Stimulated activated CD8-positive, alpha-beta memory T cell treated with anti-CD3 and anti-CD28 coated beads, Interleukin-7, amount 100 ng/mL, for 24 hours (primary cell): ENCODE results near the gene CNIH2.
A peak's percentile ranks its signal among the peaks of the same experiment; 100 is the strongest.
"Not testable (repeated sequence)": the region's sequence is repeated elsewhere in the genome, so short reads cannot be mapped to it uniquely, and the experiment has no call there.

Source experiments
- DNase-seq: peaks from one replicate; pipeline ENCODE4 v3.0.0-alpha.2; 2020; ENCODE audit warnings: low read depth

The CNIH2 gene

GRCh38 chr11:66291706-66292542 is 13.9 kb downstream of the CNIH2 start, which contains the start of gene TMEM151A:
Gene TMEM151A, plus strand, starts transcription at chr11:66291894. Its CDS starts 120 bp downstream, at chr11:66292014.
- no peak for DNase-seq

- no peak for DNase-seq
These were observed 14.8 kb downstream of the CNIH2 start for GRCh38 chr11:66292543-66293332.

- DNase-seq: no peak
These were observed 15.4 kb downstream of the CNIH2 start for GRCh38 chr11:66293352-66293751.

GRCh38 chr11:66293777-66294625 is 16.0 kb downstream of the CNIH2 start:
- no peak for DNase-seq

- DNase-seq: no peak
These were observed 16.9 kb downstream of the CNIH2 start for GRCh38 chr11:66294626-66295620.

- DNase-seq: no peak
These were observed 19.6 kb downstream of the CNIH2 start for GRCh38 chr11:66297610-66298009.

GRCh38 chr11:66299186-66299585 is 21.2 kb downstream of the CNIH2 start:
- no peak for DNase-seq

GRCh38 chr11:66302656-66303055 is 24.7 kb downstream of the CNIH2 start:
- DNase-seq: no peak

- DNase-seq: no peak
These were observed 31.5 kb downstream of the CNIH2 start for GRCh38 chr11:66309475-66309874.

- DNase-seq: no peak
These were observed 32.3 kb downstream of the CNIH2 start for GRCh38 chr11:66310324-66310723.

GRCh38 chr11:66310803-66311440 is 32.9 kb downstream of the CNIH2 start:
- DNase-seq: not testable (repeated sequence)

GRCh38 chr11:66311470-66311964 is 33.5 kb downstream of the CNIH2 start:
- DNase-seq: no peak

- peak; percentile 92 for DNase-seq
These were observed 34.1 kb downstream of the CNIH2 start for GRCh38 chr11:66311965-66312548.

- peak; percentile 95 for DNase-seq
These were observed 34.8 kb downstream of the CNIH2 start for GRCh38 chr11:66312549-66313320.

- DNase-seq: no peak
These were observed 35.6 kb downstream of the CNIH2 start for GRCh38 chr11:66313321-66314185.

GRCh38 chr11:66314186-66314501 is 36.2 kb downstream of the CNIH2 start:
- no peak for DNase-seq

GRCh38 chr11:66314561-66315497 is 36.9 kb downstream of the CNIH2 start:
- DNase-seq: no peak
